Embryonic facial prominence (tissue), 1 donor: ENCODE results near the gene PRTFDC1.
"Not testable (repeated sequence)": the region's sequence is repeated elsewhere in the genome, so short reads cannot be mapped to it uniquely, and the experiment has no call there.

Experiments
- DNase-seq: peaks from one replicate; pipeline ENCODE4 v3.0.0-alpha.2; 2016; ENCODE audit errors: extremely low spot score

Gene PRTFDC1

DNA sequence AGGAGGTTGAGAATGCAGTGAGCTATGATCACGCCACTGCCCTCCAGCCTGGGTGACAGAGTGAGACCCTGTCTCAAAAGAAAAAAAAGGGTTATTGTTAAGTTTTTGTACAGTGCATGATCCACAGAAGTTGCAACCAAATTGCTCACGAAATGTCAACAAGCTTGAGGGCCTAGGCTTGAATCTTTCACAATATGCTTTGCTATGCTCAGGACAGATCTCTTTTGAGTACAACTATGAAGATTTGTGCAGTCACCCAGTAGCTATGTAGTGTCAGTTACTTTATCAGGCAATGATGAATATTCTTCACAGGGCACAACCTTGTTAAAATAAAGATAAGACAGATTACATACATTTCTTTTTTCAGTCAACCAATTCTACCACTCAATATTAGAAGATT is 109.2 kb downstream of the PRTFDC1 start:
- no peak for DNase-seq

DNA sequence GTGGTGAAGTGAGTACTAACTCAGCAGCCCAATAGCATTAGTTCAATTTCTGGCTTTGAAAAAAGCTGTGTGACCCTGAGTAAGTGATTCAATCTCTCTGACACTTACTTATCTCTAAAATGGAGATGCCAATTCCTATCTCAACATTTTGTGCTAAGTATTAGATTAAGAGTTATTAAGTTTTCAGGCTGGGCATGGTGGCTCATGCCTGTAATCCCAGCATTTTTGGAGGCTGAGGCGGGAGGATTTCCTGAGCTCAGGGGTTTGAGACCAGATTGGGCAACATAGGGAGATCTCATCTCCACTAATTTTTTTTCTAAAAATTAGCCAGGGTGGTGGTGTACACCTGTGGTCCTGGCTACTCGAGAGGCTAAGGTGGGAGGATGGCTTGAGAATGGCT is 109.5 kb downstream of the PRTFDC1 start:
- no peak for DNase-seq

DNA sequence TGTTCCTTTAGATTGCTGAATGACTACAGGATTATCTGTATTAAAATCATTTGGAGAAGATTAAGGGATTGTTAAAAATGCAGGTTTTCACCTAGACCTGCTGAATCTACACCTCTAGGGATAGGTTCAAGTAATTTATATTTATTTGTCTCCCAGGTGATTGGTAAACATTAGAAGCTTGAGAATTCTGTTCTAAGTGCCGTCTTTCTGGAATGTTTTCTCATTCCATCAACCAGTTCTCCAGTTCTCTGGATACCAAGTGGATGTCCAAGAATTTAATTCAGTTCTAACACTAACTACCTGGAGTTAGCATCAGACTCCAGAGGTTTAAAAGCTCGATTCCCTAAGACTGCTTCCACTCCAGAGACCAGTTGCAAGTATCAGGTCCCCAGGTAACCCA is 110.9 kb downstream of the PRTFDC1 start:
- DNase-seq, result no peak

DNA sequence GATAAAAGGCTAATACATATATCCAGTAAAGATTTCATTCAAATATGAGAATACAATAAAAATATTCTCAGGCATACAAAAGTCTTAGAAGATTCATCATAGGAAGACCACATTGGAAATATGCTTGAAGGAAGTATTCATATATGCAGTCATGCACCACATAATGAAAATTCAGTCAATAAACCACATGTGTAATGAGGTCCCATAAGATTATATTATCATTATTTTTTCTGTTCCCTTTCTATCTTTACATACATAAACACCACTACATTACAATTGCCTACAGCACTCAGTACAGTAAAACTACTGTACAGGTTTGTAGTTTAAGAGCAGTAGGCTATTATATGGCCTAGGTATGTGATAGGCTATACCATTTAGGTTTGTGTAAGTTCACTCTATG is 111.6 kb downstream of the PRTFDC1 start:
- DNase-seq, result no peak

DNA sequence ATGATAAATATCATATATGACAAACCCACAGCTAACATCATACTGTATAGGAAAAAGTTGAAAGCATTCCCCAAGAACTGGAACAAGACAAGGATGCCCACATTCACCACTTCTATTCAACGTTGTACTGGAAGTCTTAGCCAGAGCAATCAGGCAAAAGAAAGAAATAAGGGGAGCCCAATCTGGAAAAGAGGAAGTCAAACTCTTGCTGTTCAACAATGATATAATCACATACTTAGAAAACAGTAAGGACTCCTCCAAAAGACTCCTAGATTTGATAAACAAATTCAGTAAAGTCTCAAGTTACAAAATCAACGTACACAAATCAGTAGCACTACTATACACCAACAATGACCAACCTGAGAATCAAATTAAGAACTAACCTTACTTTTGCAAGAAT is 114.6 kb downstream of the PRTFDC1 start:
- DNase-seq, result not testable (repeated sequence)

DNA sequence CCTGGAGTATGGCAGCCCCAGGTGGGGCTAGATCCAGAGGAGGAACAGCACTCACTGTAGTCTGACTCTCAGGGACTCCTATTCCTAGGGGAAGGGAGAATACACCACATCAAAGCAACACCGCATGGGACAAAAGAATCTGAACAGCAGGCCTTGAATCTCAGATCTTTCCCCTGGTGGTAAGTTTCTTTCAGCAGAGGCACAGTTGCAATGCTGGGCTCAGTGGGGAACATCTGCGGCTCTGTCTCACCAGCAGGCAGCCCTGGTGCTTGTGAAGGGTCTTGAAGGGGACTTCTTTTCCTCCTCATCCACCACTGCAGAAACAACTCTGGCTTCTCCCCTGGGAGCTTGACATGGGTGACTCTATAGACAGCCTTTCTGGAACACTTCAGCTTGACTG is 117.5 kb downstream of the PRTFDC1 start:
- DNase-seq, result no peak

DNA sequence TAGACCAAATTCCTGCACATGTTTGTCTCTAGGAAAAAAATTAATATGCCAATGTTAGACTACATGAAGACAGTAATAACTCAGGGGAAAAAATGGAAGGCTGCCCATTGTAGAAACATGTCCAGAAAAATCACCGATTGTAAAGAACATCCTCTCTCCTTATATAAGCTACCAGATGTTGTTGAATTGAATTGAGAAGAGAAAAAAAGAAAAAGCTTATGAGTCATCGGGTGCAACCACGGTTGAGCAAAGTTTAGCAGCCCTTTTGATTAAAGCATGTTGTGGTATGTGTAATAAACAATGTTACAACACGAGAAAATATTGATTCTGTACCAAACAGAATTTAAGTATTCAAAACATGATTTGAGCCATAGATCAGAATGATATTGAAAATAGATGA is 126.4 kb downstream of the PRTFDC1 start:
- DNase-seq, result no peak

DNA sequence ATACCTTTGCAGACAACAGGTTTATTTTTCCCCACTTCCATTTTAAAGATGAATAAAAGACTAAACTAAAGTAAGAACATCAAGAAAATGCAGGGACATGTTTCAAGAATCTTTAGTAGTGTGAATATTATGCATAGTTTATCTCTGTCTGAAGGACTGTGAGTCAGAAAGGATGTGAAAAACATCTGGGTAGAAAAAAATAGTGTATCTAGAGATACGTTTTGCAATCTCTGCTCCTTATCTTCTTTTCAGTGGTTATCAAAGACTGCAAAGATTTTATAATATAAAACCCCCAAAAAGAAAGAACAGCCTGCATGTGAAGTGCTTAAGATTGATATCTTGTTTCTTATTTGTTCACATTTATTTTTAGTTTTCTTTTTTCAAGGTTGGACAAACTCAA is 126.9 kb downstream of the PRTFDC1 start:
- DNase-seq, result no peak

DNA sequence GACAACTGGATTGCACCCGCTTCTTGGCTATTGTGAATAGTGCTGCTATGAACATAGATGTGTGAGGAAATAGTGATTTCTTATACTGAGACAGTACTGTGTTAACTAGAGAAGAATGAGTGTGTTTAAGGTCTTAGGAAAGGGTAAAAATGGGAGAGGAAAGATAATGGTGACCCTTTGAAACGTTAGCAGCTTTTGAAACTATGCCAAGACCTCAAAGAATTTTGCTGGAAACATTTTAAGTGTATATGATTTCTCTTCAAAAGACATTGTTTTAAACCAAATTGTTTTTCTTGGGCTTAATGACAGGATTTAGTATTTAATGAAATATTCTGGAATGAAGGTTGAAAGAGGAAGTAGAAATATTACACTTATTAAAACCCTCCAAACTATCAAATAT is 127.9 kb downstream of the PRTFDC1 start:
- no peak for DNase-seq

DNA sequence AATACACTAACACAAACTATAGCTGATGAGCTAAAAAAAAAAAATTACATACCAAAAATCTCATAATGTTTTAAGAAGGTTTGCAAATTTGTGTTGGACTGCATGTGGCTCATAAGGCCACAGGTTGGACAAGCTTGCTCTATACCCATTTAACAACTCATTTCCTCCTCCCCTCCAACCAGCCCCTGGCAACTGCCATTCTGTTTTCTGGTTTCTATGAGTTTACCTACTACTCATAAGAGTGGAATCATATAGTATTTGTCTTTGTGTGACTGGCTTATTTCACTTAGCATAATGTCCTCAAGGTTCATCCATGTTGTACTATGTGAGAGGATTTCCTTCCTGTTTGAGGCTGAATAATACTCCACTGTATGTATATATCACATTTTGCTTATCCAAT is 128.3 kb downstream of the PRTFDC1 start:
- no peak for DNase-seq

DNA sequence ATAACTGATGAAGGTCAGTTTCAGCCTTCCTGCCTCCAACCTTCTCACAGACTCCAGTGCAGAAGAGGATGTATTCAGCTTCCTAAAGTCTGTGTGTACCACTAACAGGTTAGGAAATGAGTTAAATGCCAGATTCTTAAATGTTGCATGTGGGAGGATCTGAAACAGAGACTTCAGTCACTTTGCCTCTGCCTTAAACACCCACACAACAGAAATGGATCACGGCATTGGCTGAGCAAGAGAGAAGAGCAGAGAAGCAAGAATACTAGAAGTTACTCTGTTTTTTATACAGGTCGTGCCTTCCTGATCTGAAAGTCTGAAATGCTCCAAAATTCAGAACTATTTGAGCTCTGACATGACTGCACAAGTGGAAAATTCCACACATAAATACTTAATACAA is 129.8 kb downstream of the PRTFDC1 start:
- DNase-seq, result no peak

DNA sequence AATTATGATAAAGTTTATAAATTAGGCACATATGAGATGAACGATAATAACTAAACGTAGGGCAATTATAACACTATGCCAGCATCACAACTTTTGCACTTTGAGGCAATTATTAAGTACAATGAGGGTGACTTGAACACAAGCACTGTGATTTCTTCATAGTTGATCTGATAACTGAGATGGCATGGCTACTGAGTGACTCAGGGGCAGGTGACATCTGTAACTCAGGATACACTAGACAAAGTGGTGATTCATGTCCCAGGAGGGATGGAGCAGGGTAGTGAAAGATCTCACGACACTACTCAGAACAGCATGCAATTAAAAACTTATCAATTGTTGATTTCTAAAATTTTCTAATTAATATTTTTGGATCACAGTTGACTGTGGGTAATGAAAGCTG is 130.4 kb downstream of the PRTFDC1 start:
- no peak for DNase-seq

DNA sequence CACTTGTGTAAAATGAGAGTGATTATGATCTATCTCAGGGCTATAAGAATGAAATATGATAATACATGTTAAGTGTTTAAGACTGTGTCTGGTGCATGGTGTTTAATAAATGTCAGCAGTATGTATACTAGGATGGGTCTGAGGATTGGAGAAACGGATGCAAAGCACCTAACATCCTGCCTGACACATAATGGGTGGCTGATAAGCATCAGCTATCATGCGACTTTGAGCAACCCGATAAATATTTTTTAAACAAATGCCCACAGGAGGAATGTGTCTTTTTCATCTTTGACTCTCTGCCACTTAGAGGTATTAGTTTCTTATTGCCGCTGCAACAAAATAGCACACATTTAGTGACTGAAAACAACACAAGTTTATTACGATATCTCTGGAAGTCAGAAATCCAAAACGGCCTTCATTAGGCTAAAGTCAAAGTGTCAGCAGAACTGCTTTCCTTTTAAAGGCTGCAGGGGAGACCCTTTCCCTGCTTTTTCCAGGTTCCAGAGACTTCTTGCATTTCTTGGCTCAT is 135.5 kb downstream of the PRTFDC1 start:
- no peak for DNase-seq

DNA sequence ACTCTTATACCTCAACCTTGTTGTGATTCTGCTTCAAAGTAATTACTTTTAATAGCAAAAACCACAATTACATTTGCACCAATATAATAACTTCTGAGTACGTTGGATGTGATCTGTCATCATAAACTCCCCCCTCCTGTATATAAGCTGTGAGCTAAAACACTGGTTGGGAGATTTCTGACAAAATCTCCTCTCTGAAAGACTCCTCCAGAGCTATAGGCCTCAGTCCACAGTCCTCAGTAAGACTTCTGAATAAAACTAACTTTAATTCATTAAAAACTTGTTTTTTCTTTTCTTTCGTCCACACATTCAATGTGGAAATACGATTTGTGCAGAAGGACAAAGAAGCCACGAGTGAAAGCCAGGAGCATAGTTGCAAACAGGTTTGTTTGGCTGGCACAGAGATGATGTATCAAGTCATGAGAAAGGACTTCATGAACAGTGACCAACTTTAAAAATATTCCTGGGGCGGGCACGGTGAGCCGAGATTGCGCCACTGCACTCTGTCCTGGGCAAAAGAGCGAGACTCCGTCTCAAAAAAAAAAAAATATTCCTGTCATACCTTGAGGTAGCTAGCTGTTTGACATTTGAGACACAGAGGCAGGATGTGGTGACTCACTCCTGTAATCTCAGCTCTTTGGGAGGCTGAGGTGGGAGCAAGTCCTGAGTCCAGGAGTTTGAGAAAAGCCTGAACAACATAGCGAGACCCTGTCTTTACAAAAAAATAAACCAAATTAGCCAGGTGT is 137.7 kb downstream of the PRTFDC1 start:
- DNase-seq, result no peak

DNA sequence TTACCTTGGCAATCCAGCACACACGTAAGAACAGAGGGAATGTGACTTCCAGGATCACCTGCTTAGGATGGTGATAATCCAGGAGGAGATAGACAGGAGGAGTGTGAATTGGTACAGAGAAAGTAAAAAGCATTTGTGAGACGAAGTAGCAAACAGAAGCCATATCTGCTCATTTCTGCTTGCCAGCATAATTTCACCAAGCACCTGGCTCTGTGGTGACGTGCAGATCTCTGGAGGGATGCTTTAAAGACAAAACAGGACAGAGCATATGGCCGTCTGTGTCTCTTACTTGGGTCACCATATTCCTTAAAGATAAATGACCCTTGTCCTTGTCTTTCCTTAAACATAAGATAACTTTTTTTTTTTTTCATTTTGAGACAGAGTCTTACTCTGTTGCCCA is 138.6 kb downstream of the PRTFDC1 start:
- DNase-seq, result no peak

DNA sequence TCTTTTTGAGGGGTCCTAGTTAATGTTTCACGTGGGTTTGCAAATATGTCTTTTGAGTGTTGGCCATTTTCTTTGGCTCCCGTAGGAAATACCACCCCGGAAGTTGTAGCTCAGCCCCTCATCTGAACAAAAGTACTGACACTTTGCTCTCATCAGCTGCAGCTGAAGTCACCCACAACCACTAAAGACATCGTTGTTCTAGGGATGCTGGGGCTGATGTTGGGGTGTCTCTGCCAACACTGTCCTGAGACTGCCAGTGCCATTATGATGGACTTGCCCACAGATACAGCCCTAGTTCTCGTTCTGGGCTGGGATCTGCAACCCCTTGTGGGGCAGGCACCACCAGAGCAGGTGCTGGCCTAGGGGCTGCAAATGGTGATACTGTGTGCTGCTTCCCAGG is 146.1 kb downstream of the PRTFDC1 start:
- DNase-seq, result no peak

DNA sequence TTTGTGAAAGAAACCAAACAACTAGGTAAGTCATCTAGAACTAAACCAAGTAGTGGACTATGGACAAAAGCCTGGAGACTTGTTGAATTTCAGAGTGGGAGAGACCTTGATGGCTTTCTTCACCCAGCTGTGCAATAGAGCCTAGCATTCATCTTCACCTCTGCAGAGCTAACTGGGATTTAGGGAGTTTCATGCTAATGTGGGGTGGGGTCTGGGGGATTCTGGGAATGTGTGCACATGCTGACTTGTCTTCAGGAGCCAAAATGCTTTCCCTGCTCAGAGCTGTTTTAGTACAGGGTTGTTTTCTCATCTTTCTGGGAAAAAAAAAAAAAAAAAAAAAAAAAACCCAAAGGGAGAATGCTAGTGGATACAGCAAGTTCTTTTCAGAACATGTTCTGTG is 147.4 kb downstream of the PRTFDC1 start:
- DNase-seq, result no peak

DNA sequence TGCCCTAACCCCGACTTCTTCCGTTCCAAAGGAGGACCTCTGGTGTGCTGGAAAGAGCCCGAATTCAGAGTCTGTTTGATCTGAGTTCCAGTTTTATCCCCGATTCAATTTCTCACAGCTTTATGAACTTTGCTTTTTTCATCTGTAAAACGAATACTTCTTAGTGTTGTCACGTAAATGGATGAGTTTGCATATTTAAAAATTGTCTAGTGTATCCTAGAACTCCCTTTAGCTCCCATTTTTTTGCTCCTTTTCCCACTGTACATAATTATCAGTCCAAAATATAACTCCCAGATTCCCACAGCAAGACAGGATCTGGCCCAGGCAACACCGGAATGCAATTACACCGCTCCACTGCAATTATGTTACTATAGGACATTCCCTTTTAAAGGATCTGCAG is 148.0 kb downstream of the PRTFDC1 start:
- DNase-seq, result no peak

DNA sequence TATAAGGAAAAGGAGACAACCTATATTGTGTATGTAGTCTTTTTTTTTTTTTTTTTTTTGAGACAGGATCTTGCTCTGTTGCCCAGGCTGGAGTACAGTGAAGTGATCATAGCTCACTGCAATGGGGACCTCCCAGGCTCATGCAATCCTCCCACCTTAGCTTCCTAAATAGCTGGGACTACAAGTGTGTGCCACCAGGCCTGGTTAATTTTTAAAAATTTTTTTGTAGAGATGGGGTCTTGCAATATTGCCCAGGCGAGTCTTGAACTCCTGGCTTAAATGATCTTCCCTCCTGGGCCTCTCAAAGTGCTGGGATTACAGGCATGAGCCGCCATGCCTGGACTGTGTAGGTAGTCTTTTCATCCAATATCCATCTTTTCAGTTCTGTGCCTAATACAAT is 150.0 kb downstream of the PRTFDC1 start:
- DNase-seq, result no peak

DNA sequence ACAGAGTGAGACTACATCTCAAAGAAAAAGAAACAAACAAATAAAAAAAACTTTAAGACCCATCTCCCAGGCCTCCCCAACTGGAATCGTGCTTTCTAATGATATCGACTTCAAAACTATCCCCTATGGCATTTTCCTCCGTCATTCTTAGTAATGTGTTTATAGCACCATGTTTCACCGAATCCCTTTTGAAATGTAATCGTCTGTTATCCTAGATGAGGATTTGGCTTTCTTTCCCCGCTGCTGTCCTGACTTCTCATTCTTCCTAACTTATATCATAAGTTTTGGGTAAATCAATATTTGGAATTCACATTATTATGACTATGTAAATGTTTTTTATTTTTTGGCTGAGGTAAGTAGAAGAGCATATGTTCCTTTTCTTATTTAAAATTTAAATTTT is 151.5 kb downstream of the PRTFDC1 start:
- DNase-seq, result no peak
